ENCODE data around the gene SKAP2. TPM values are rescaled to one million over a fixed set of nuclear protein-coding genes. Genes with fewer than 3 reads are reported as not detected.

SKAP2 gene
- total RNA-seq, 1 donor = 19.5 TPM

GRCh38 chr7:26900251-26900650 lies 35.9 kb upstream of the SKAP2 start:
- Histone ChIP-seq H4K20me1 (ENCODE audit: insufficient read depth, low read length) (no peaks in the 10 kb centered on the region), H3K36me3 (ENCODE audit: insufficient read depth, low read length) (no peaks in the 10 kb centered on the region), H3K27me3 (ENCODE audit: insufficient read depth, low read length) (no peaks in the 10 kb centered on the region), H3K9me3 (ENCODE audit: low read depth, low read length) (no peaks in the 10 kb centered on the region), H3K4me1 (ENCODE audit: insufficient read depth, low read length) (no peaks in the 10 kb centered on the region), H3K27ac (ENCODE audit: low read depth, low read length) (no peak overlapping the region), H3K4me2 (ENCODE audit: insufficient read depth, low read length) (no peak overlapping the region), H3K79me2 (ENCODE audit: insufficient read depth, low read length) (no peaks in the 10 kb centered on the region), H2AFZ (ENCODE audit: low read length) (no peak overlapping the region), H3K4me3 (ENCODE audit: insufficient read depth, low read length) (no peak overlapping the region)
- DNase-seq (ENCODE audit: insufficient read length, low spot score, missing footprints) = no peak
- TF ChIP-seq, protein P1, sequence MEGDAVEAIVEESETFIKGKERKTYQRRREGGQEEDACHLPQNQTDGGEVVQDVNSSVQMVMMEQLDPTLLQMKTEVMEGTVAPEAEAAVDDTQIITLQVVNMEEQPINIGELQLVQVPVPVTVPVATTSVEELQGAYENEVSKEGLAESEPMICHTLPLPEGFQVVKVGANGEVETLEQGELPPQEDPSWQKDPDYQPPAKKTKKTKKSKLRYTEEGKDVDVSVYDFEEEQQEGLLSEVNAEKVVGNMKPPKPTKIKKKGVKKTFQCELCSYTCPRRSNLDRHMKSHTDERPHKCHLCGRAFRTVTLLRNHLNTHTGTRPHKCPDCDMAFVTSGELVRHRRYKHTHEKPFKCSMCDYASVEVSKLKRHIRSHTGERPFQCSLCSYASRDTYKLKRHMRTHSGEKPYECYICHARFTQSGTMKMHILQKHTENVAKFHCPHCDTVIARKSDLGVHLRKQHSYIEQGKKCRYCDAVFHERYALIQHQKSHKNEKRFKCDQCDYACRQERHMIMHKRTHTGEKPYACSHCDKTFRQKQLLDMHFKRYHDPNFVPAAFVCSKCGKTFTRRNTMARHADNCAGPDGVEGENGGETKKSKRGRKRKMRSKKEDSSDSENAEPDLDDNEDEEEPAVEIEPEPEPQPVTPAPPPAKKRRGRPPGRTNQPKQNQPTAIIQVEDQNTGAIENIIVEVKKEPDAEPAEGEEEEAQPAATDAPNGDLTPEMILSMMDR (IDR thresholded peaks at IDR 0.05; ENCODE audit: extremely low read depth, low read depth, low read length) = no peak

- Histone ChIP-seq H2AFZ (ENCODE audit: low read length) (no peak overlapping the region), H3K4me1 (ENCODE audit: insufficient read depth, low read length) (no peaks in the 10 kb centered on the region), H3K9me3 (ENCODE audit: low read depth, low read length) (no peaks in the 10 kb centered on the region), H3K4me3 (ENCODE audit: insufficient read depth, low read length) (no peak overlapping the region), H3K27ac (ENCODE audit: low read depth, low read length) (no peak overlapping the region), H3K36me3 (ENCODE audit: insufficient read depth, low read length) (no peaks in the 10 kb centered on the region), H3K27me3 (ENCODE audit: insufficient read depth, low read length) (no peaks in the 10 kb centered on the region), H4K20me1 (ENCODE audit: insufficient read depth, low read length) (no peaks in the 10 kb centered on the region), H3K79me2 (ENCODE audit: insufficient read depth, low read length) (no peaks in the 10 kb centered on the region), H3K4me2 (ENCODE audit: insufficient read depth, low read length) (peak overlapping the region; percentile 26)
- TF ChIP-seq, protein P1 (IDR thresholded peaks at IDR 0.05; ENCODE audit: extremely low read depth, low read depth, low read length) = no peak
- no peak for DNase-seq (ENCODE audit: insufficient read length, low spot score, missing footprints)
Observed at GRCh38 chr7:26899519-26899918, 35.1 kb upstream of the SKAP2 start.

GRCh38 chr7:26898891-26899290 lies 34.5 kb upstream of the SKAP2 start:
- no peak overlapping the region for H3K27ac ChIP-seq (ENCODE audit: low read depth, low read length)
- H3K27me3 ChIP-seq (ENCODE audit: insufficient read depth, low read length) = no peaks in the 10 kb centered on the region
- H4K20me1 ChIP-seq (ENCODE audit: insufficient read depth, low read length) = no peaks in the 10 kb centered on the region
- H3K4me3 ChIP-seq (ENCODE audit: insufficient read depth, low read length) = no peak overlapping the region
- H3K9me3 ChIP-seq (ENCODE audit: low read depth, low read length) = no peaks in the 10 kb centered on the region
- H3K36me3 ChIP-seq (ENCODE audit: insufficient read depth, low read length) = no peaks in the 10 kb centered on the region
- TF ChIP-seq, protein P1 (IDR thresholded peaks at IDR 0.05; ENCODE audit: extremely low read depth, low read depth, low read length) = no peak
- H3K4me2 ChIP-seq (ENCODE audit: insufficient read depth, low read length) = peak overlapping the region; percentile 26
- H3K4me1 ChIP-seq (ENCODE audit: insufficient read depth, low read length) = no peaks in the 10 kb centered on the region
- no peaks in the 10 kb centered on the region for H3K79me2 ChIP-seq (ENCODE audit: insufficient read depth, low read length)
- peak; percentile 30 for DNase-seq (ENCODE audit: insufficient read length, low spot score, missing footprints)
- H2AFZ ChIP-seq (ENCODE audit: low read length) = no peak overlapping the region

DNA sequence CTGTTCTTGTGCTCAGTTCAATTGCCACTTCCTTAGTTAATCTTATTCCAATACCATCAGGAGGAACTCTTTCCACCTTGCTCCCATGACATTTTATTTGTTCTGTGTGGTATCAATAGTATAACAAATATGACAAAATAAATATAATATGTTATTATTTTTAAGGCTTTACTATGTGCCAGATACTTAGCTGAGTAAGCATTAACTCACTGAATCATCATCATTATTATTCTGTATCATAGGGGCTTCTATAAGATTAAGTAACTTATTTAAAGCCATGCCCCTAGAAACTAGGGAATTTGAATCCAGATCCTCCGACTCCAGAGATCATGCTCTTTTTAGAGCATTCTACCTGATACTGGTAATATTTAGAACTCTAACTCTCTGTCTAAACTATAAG lies 33.5 kb upstream of the SKAP2 start:
- H2AFZ ChIP-seq (ENCODE audit: low read length) = no peak overlapping the region
- H3K4me3 ChIP-seq (ENCODE audit: insufficient read depth, low read length) = no peak overlapping the region
- H3K4me2 ChIP-seq (ENCODE audit: insufficient read depth, low read length) = no peak overlapping the region
- H4K20me1 ChIP-seq (ENCODE audit: insufficient read depth, low read length) = no peaks in the 10 kb centered on the region
- no peaks in the 10 kb centered on the region for H3K4me1 ChIP-seq (ENCODE audit: insufficient read depth, low read length)
- no peak for DNase-seq (ENCODE audit: insufficient read length, low spot score, missing footprints)
- H3K9me3 ChIP-seq (ENCODE audit: low read depth, low read length) = no peaks in the 10 kb centered on the region
- no peaks in the 10 kb centered on the region for H3K79me2 ChIP-seq (ENCODE audit: insufficient read depth, low read length)
- H3K27ac ChIP-seq (ENCODE audit: low read depth, low read length) = no peak overlapping the region
- H3K27me3 ChIP-seq (ENCODE audit: insufficient read depth, low read length) = no peaks in the 10 kb centered on the region
- TF ChIP-seq, protein P1 (IDR thresholded peaks at IDR 0.05; ENCODE audit: extremely low read depth, low read depth, low read length) = no peak
- no peaks in the 10 kb centered on the region for H3K36me3 ChIP-seq (ENCODE audit: insufficient read depth, low read length)

Data from osteoblast (primary cell).